WTC11 (cell line): ENCODE measurements around the gene TRPV2. TPM values are rescaled to one million over a fixed set of nuclear protein-coding genes. Genes with fewer than 3 reads are reported as not detected.

Experiments used
- ATAC-seq: fragments of 200-7000 bp; cut with Tn5 transposase; 2 replicates; pipeline ENCODE4 v1.10.0; 2021; ENCODE audit warnings: mild to moderate bottlenecking, moderate library complexity
- CTCF ChIA-PET: fragments of 300-600 bp; sonication (Branson Sonifier 250); formaldehyde crosslinking; loops from one replicate; lab custom pipeline; 2021; ENCODE audit warnings: antibody characterized with exemption; lab: Charles Lee
- POLR2A ChIA-PET: fragments of 350-600 bp; sonication (Branson Sonifier 250); formaldehyde crosslinking; loops from one replicate; lab custom pipeline; 2021; ENCODE audit warnings: antibody characterized with exemption; lab: Charles Lee
- DNase-seq: peaks from one replicate; pipeline ENCODE4 v3.0.0; 2021; ENCODE audit warnings: low spot score
- H3K27ac Mint-ChIP-seq: 2 replicates; pipeline ENCODE4 v1.8.0; 2021; ENCODE audit warnings: mixed read lengths
- H3K27me3 Mint-ChIP-seq: 2 replicates; pipeline ENCODE4 v1.8.0; 2021; ENCODE audit warnings: low read depth, mild to moderate bottlenecking, moderate library complexity, mixed read lengths
- H3K36me3 Mint-ChIP-seq: 2 replicates; pipeline ENCODE4 v1.8.0; 2021; ENCODE audit warnings: mixed read lengths
- H3K4me1 Mint-ChIP-seq: 2 replicates; pipeline ENCODE4 v1.8.0; 2022; ENCODE audit warnings: mixed read lengths
- H3K4me3 Mint-ChIP-seq: 2 replicates; pipeline ENCODE4 v1.8.0; 2021; ENCODE audit warnings: mild to moderate bottlenecking, moderate library complexity, mixed read lengths
- H3K9me3 Mint-ChIP-seq: 2 replicates; pipeline ENCODE4 v1.8.0; 2021; ENCODE audit warnings: mixed read lengths
- ATF1 ChIP-seq: sonication (generic); formaldehyde crosslinking; IDR thresholded peaks from 2 replicates; pipeline ENCODE4 v1.8.1; 2023; ENCODE audit warnings: mild to moderate bottlenecking, moderate library complexity, missing genetic modification reagents
- ATF3 ChIP-seq: sonication (generic); formaldehyde crosslinking; conservative IDR thresholded peaks from 2 replicates; pipeline ENCODE4 v1.8.1; 2022; ENCODE audit warnings: mild to moderate bottlenecking, missing genetic modification reagents
- CDX4 ChIP-seq: fragments of 250-450 bp; sonication (Bioruptor Pico); IDR thresholded peaks from 2 replicates; pipeline ENCODE4 v1.9.0; 2021; ENCODE audit warnings: moderate library complexity, mild to moderate bottlenecking, inconsistent platforms, borderline replicate concordance
- CREM ChIP-seq: sonication (generic); formaldehyde crosslinking; IDR thresholded peaks from 2 replicates; pipeline ENCODE4 v1.8.1; 2022; ENCODE audit warnings: mild to moderate bottlenecking, missing genetic modification reagents, moderate library complexity
- E2F4 ChIP-seq: sonication (generic); formaldehyde crosslinking; IDR thresholded peaks from 2 replicates; pipeline ENCODE4 v1.8.1; 2022; ENCODE audit warnings: low read depth, mild to moderate bottlenecking, moderate library complexity, missing genetic modification reagents, borderline replicate concordance
- FOXJ3 ChIP-seq: sonication (generic); formaldehyde crosslinking; IDR thresholded peaks from 2 replicates; pipeline ENCODE4 v1.9.0; 2021; ENCODE audit warnings: missing genetic modification reagents, mild to moderate bottlenecking, borderline replicate concordance
- FOXP1 ChIP-seq: sonication (generic); formaldehyde crosslinking; IDR thresholded peaks from 2 replicates; pipeline ENCODE4 v1.8.0; 2022; ENCODE audit warnings: missing genetic modification reagents, mild to moderate bottlenecking, moderate library complexity, borderline replicate concordance
- GABPB1 ChIP-seq: sonication (generic); formaldehyde crosslinking; IDR thresholded peaks from 2 replicates; pipeline ENCODE4 v1.8.1; 2023; ENCODE audit warnings: mild to moderate bottlenecking, missing genetic modification reagents
- GRHL2 ChIP-seq: fragments of 250-450 bp; sonication (Bioruptor Pico); IDR thresholded peaks from 2 replicates; pipeline ENCODE4 v1.8.0; 2022; ENCODE audit warnings: mild to moderate bottlenecking, moderate library complexity; ENCODE audit not compliant: insufficient replicate concordance, severe bottlenecking
- IRF1 ChIP-seq: sonication (generic); formaldehyde crosslinking; IDR thresholded peaks from 2 replicates; pipeline ENCODE4 v1.8.0; 2023; ENCODE audit warnings: missing genetic modification reagents
- IRF2 ChIP-seq: sonication (generic); formaldehyde crosslinking; IDR thresholded peaks from 2 replicates; pipeline ENCODE4 v1.8.0; 2022; ENCODE audit warnings: low read depth, missing genetic modification reagents, borderline replicate concordance
- MYBL2 ChIP-seq: sonication (generic); formaldehyde crosslinking; IDR thresholded peaks from 2 replicates; pipeline ENCODE4 v1.8.1; 2023; ENCODE audit warnings: mild to moderate bottlenecking, moderate library complexity, missing genetic modification reagents
- NFATC4 ChIP-seq: fragments of 250-450 bp; sonication (Bioruptor Pico); IDR thresholded peaks from 2 replicates; pipeline ENCODE4 v1.9.0; 2021; ENCODE audit warnings: mild to moderate bottlenecking
- NFYB ChIP-seq: sonication (generic); formaldehyde crosslinking; conservative IDR thresholded peaks from 2 replicates; pipeline ENCODE4 v1.8.0; 2022; ENCODE audit warnings: low read depth, missing genetic modification reagents
- NR3C1 ChIP-seq: sonication (generic); formaldehyde crosslinking; conservative IDR thresholded peaks from 2 replicates; pipeline ENCODE4 v1.8.1; 2023; ENCODE audit warnings: low read depth, mild to moderate bottlenecking, missing genetic modification reagents
- PRDM15 ChIP-seq: sonication (generic); formaldehyde crosslinking; IDR thresholded peaks from 2 replicates; pipeline ENCODE4 v1.8.0; 2022; ENCODE audit warnings: missing genetic modification reagents
- RORB ChIP-seq: fragments of 250-450 bp; sonication (Bioruptor Pico); IDR thresholded peaks from 2 replicates; pipeline ENCODE4 v1.9.0; 2021; ENCODE audit warnings: mild to moderate bottlenecking
- SMAD4 ChIP-seq: sonication (generic); formaldehyde crosslinking; IDR thresholded peaks from 2 replicates; pipeline ENCODE4 v1.8.0; 2022; ENCODE audit warnings: mild to moderate bottlenecking, missing genetic modification reagents
- STAT6 ChIP-seq: sonication (generic); formaldehyde crosslinking; conservative IDR thresholded peaks from 2 replicates; pipeline ENCODE4 v1.8.1; 2023; ENCODE audit warnings: mild to moderate bottlenecking, low read depth, missing genetic modification reagents, moderate library complexity
- TEAD4 ChIP-seq: sonication (generic); formaldehyde crosslinking; IDR thresholded peaks from 2 replicates; pipeline ENCODE4 v1.8.0; 2022; ENCODE audit warnings: mild to moderate bottlenecking, missing genetic modification reagents
- USF1 ChIP-seq: sonication (generic); formaldehyde crosslinking; IDR thresholded peaks from 2 replicates; pipeline ENCODE4 v1.8.0; 2022; ENCODE audit warnings: mild to moderate bottlenecking, missing genetic modification reagents
- ZNF219 ChIP-seq: sonication (generic); formaldehyde crosslinking; IDR thresholded peaks from 2 replicates; pipeline ENCODE4 v1.8.0; 2023; ENCODE audit warnings: missing genetic modification reagents, mild to moderate bottlenecking, borderline replicate concordance
- ZNF263 ChIP-seq: sonication (generic); formaldehyde crosslinking; IDR thresholded peaks from 2 replicates; pipeline ENCODE4 v1.8.1; 2022; ENCODE audit warnings: low read depth, mild to moderate bottlenecking, moderate library complexity, missing genetic modification reagents
- total RNA-seq: library from RNA; stranded (reverse); gene quantifications from 3 replicates; pipeline ENCODE4 v1.2.3, GENCODE V29; 2021

Gene TRPV2
- total RNA-seq, 1 experiment from 2014 or later, result 3.5 TPM

- Mint-ChIP-seq H3K4me3 (no peak overlapping the region), H3K27ac (no peak overlapping the region), H3K27me3 (no peaks in the 10 kb centered on the region), H3K9me3 (no peaks in the 10 kb centered on the region), H3K36me3 (no peaks in the 10 kb centered on the region), H3K4me1 (peaks cover 70% of the 10 kb centered on the region)
- DNase-seq (no peak), ATAC-seq (no peak)
- POLR2A ChIA-PET, result interaction anchor here (0.6 kb wide), 1 partner anchor 43 kb away, joined by 3 read pairs; no protein-coding TSS in a partner anchor
- CTCF ChIA-PET, result interaction anchor here (0.6 to 1.1 kb wide), 2 partner anchors 29 to 43 kb away, joined by 3 to 4 read pairs; no protein-coding TSS in a partner anchor
- TF ChIP-seq ZNF219 (CRISPR knock-in tag) (no peak), NFATC4 (no peak), IRF2 (CRISPR knock-in tag) (no peak), ZNF263 (no peak), RORB (no peak), MYBL2 (no peak), CREM (CRISPR knock-in tag) (no peak), FOXJ3 (CRISPR knock-in tag) (no peak), NR3C1 (CRISPR knock-in tag) (no peak), STAT6 (CRISPR knock-in tag) (no peak), IRF1 (CRISPR knock-in tag) (no peak), CDX4 (CRISPR knock-in tag) (no peak), ATF1 (no peak), SMAD4 (no peak), TEAD4 (CRISPR knock-in tag) (no peak), PRDM15 (CRISPR knock-in tag) (no peak), NFYB (CRISPR knock-in tag) (no peak)
Observed at GRCh38 chr17:16482253-16482652, 66.9 kb downstream of the TRPV2 start.

- ATAC-seq (no peak), DNase-seq (no peak)
- H3K4me1 Mint-ChIP-seq, result peaks cover 70% of the 10 kb centered on the region
- CTCF ChIA-PET, result no interaction called here
- no peak for TF ChIP-seq E2F4 (CRISPR knock-in tag)
- no peak for TF ChIP-seq GABPB1 (CRISPR knock-in tag)
- TF ChIP-seq GRHL2 (CRISPR knock-in tag), result no peak
- no peak for TF ChIP-seq FOXP1 (CRISPR knock-in tag)
- TF ChIP-seq IRF1 (CRISPR knock-in tag), result no peak
- TF ChIP-seq ATF3, result no peak
- no peak for TF ChIP-seq USF1 (CRISPR knock-in tag)
- no peaks in the 10 kb centered on the region for H3K9me3 Mint-ChIP-seq
- peak overlapping the region; percentile 60 for H3K27ac Mint-ChIP-seq
- no peaks in the 10 kb centered on the region for H3K36me3 Mint-ChIP-seq
- H3K4me3 Mint-ChIP-seq, result no peak overlapping the region
- POLR2A ChIA-PET, result no interaction called here
- no peaks in the 10 kb centered on the region for H3K27me3 Mint-ChIP-seq
Observed at GRCh38 chr17:16483021-16483645, 67.8 kb downstream of the TRPV2 start.
